Lower lobe of right lung (tissue), 2 donors: ENCODE measurements around the gene SCTR. TPM values are rescaled to one million over a fixed set of nuclear protein-coding genes. Genes with fewer than 3 reads are reported as not detected.

Experiments used
- ATAC-seq, 2 donors: fragments of 200-7000 bp; cut with Tn5 transposase; one replicate each; pipeline ENCODE4 v1.9.1; 2020 to 2022; ENCODE audit warnings: mild to moderate bottlenecking in 2 of 2, moderate library complexity in 2 of 2
- DNase-seq: peaks from one replicate; pipeline ENCODE4 v3.0.0-alpha.2; 2020
- H3K27ac ChIP-seq: fragments of 200-600 bp; one replicate; pipeline ENCODE4 v1.8.0; 2022
- H3K27me3 ChIP-seq: fragments of 200-600 bp; one replicate; pipeline ENCODE4 v1.8.0; 2022; ENCODE audit warnings: low read depth
- H3K36me3 ChIP-seq: fragments of 200-600 bp; one replicate; pipeline ENCODE4 v1.8.0; 2022; ENCODE audit warnings: mild to moderate bottlenecking
- H3K4me1 ChIP-seq: fragments of 200-600 bp; one replicate; pipeline ENCODE4 v1.8.0; 2022
- H3K4me3 ChIP-seq: fragments of 200-600 bp; one replicate; pipeline ENCODE4 v1.8.0; 2022; ENCODE audit warnings: mild to moderate bottlenecking
- H3K9me3 ChIP-seq: fragments of 200-600 bp; one replicate; pipeline ENCODE4 v1.8.0; 2022
- CTCF ChIP-seq: fragments of 200-600 bp; IDR thresholded peaks from one replicate; pipeline ENCODE4 v1.8.0; 2022; ENCODE audit warnings: antibody characterized with exemption, mild to moderate bottlenecking
- intact Hi-C: fragments of 100-400 bp; cut with DNase I; formaldehyde crosslinking; loops from one replicate; pipeline ENCODE4 v1.11.0; 2022
- total RNA-seq: library from RNA; stranded (reverse); fragmentation: NEBNext Ultra II Directional; extraction: Animal tissue kit (Norgen Biotek cat#: 25700); gene quantifications from one replicate; pipeline ENCODE4 v1.2.1, GENCODE V29; 2021
- donor health status: DM: no; HTN: yes; CAD: no; lungs with severe emphysema.

The SCTR gene
- total RNA-seq, 1 donor from 2014 or later = 13.2 TPM

- H3K36me3 ChIP-seq = no peaks in the 10 kb centered on the region
- no peaks in the 10 kb centered on the region for H3K27me3 ChIP-seq
- H3K27ac ChIP-seq = no peak overlapping the region
- no peak for ATAC-seq
- TF ChIP-seq CTCF = no peak
- peaks cover 68% of the 10 kb centered on the region for H3K4me1 ChIP-seq
- DNase-seq = no peak
- no peaks in the 10 kb centered on the region for H3K9me3 ChIP-seq
- intact Hi-C loops = no loop called here
- no peak overlapping the region for H3K4me3 ChIP-seq
Measured at GRCh38 chr2:119485336-119486110, 38.8 kb downstream of the SCTR start.

- no peaks in the 10 kb centered on the region for H3K9me3 ChIP-seq
- H3K4me3 ChIP-seq = no peak overlapping the region
- H3K4me1 ChIP-seq = peaks cover 62% of the 10 kb centered on the region
- intact Hi-C loops = no loop called here
- H3K36me3 ChIP-seq = no peaks in the 10 kb centered on the region
- TF ChIP-seq CTCF = no peak
- no peak for DNase-seq
- H3K27me3 ChIP-seq = no peaks in the 10 kb centered on the region
- no peak for ATAC-seq
- no peak overlapping the region for H3K27ac ChIP-seq
Measured at GRCh38 chr2:119484834-119485233, 39.4 kb downstream of the SCTR start.

- intact Hi-C loops = no loop called here
- Histone ChIP-seq H3K9me3 (no peaks in the 10 kb centered on the region), H3K27ac (no peak overlapping the region), H3K36me3 (no peaks in the 10 kb centered on the region), H3K4me1 (peaks cover 55% of the 10 kb centered on the region), H3K27me3 (no peaks in the 10 kb centered on the region), H3K4me3 (no peak overlapping the region)
- ATAC-seq = no peak
- no peak for DNase-seq
- TF ChIP-seq CTCF = no peak
Measured at GRCh38 chr2:119483896-119484718, 40.2 kb downstream of the SCTR start.

GRCh38 chr2:119483395-119483753 lies 40.9 kb downstream of the SCTR start:
- ATAC-seq = no peak
- no peak overlapping the region for H3K27ac ChIP-seq

More at GRCh38 chr2:119483395-119483753, 40.9 kb downstream of the SCTR start:
- H3K9me3 ChIP-seq = no peaks in the 10 kb centered on the region
- TF ChIP-seq CTCF = no peak
- no peak overlapping the region for H3K4me3 ChIP-seq
- no peak for DNase-seq
- no peaks in the 10 kb centered on the region for H3K27me3 ChIP-seq
- intact Hi-C loops = no loop called here
- H3K4me1 ChIP-seq = peaks cover 47% of the 10 kb centered on the region
- H3K36me3 ChIP-seq = no peaks in the 10 kb centered on the region
